Muscle layer of duodenum (tissue), 2 donors: ENCODE data around the gene BPNT1.
"Not testable (repeated sequence)": the region's sequence is repeated elsewhere in the genome, so short reads cannot be mapped to it uniquely, and the experiment has no call there.

ENCODE experiments used
- H3K27ac ChIP-seq: one replicate; pipeline ENCODE4 v1.7.0; 2013; ENCODE audit warnings: mild to moderate bottlenecking, low read length
- H3K27me3 ChIP-seq: one replicate; pipeline ENCODE4 v1.7.0; 2013; ENCODE audit warnings: low read depth, mild to moderate bottlenecking, control low read depth, low read length
- H3K36me3 ChIP-seq, 2 donors: one replicate each; pipeline ENCODE4 v1.7.0; 2013; ENCODE audit warnings: low read length in 2 of 2, control low read depth in 1 of 2, mild to moderate bottlenecking in 1 of 2; ENCODE audit not compliant: insufficient read depth in 2 of 2, control insufficient read depth in 1 of 2
- H3K4me1 ChIP-seq, 2 donors: one replicate each; pipeline ENCODE4 v1.7.0; 2013; ENCODE audit warnings: low read length in 2 of 2, mild to moderate bottlenecking in 2 of 2, control low read depth in 1 of 2, moderate library complexity in 1 of 2; ENCODE audit not compliant: insufficient read depth in 2 of 2, control insufficient read depth in 1 of 2
- H3K4me3 ChIP-seq, 2 donors: one replicate each; pipeline ENCODE4 v1.7.0; 2013; ENCODE audit warnings: low read length in 2 of 2, low read depth in 1 of 2, mild to moderate bottlenecking in 1 of 2
- H3K9me3 ChIP-seq, 2 donors: one replicate each; pipeline ENCODE4 v1.7.0; 2013; ENCODE audit warnings: low read length in 2 of 2, control low read depth in 1 of 2, mild to moderate bottlenecking in 1 of 2; ENCODE audit not compliant: control insufficient read depth in 1 of 2
- donor health status: healthy.

BPNT1 gene

GRCh38 chr1:220040028-220040596, 49.5 kb downstream of the BPNT1 start:
- Histone ChIP-seq H3K4me1 (peaks cover 0 to 6% of the 10 kb centered on the region in 2 donors), H3K27ac (no peak overlapping the region), H3K27me3 (no peaks in the 10 kb centered on the region), H3K36me3 (peaks cover 10 to 23% of the 10 kb centered on the region in 2 donors), H3K4me3 (no peak overlapping the region), H3K9me3 (no peaks in the 10 kb centered on the region)

DNA sequence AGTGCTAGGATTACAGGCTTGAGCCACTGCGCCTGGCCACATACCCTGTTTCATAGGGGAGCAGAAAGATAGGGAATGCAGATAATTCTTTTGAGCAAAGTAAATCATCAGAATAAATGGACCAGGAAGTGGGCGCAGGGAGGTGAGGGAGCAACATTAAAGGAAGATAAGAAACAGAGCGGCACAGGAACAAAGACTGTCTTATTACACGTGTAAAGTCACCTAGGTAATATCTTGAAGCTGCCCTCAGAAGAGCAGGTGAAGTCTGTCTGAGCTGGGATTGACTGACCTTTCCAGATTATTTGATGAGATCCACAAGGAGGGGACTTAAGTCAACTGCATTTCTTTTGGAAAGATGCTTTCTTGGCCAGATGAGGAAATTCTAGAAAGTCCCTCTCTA, 50.9 kb downstream of the BPNT1 start:
- Histone ChIP-seq H3K27ac (no peak overlapping the region), H3K4me3 (no peak overlapping the region), H3K27me3 (no peaks in the 10 kb centered on the region), H3K36me3 (peaks cover 18 to 30% of the 10 kb centered on the region in 2 donors), H3K9me3 (no peaks in the 10 kb centered on the region), H3K4me1 (no peaks in the 10 kb centered on the region)

DNA sequence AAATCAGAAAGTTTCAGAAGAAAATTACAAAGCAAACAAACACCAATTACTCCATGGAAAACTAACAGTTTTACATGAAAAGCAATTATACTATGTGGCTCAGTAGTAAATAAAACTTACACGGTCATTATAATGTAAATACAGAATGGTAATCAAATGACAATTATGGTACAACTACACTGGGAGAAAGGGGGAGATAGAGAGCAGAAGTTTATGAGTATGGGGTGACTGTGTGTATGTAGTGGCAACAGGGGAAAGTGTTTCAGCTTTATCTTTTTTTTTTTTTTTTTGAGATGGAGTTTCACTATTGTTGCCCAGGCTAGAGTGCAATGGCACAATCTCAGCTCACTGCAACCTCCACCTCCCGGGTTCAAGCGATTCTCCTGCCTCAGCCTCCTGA, 51.8 kb downstream of the BPNT1 start:
- not testable (repeated sequence) for H3K9me3 ChIP-seq, H3K27me3 ChIP-seq, H3K27ac ChIP-seq, H3K4me3 ChIP-seq, H3K4me1 ChIP-seq
- peaks cover 21 to 37% of the 10 kb centered on the region in 2 donors for H3K36me3 ChIP-seq

DNA sequence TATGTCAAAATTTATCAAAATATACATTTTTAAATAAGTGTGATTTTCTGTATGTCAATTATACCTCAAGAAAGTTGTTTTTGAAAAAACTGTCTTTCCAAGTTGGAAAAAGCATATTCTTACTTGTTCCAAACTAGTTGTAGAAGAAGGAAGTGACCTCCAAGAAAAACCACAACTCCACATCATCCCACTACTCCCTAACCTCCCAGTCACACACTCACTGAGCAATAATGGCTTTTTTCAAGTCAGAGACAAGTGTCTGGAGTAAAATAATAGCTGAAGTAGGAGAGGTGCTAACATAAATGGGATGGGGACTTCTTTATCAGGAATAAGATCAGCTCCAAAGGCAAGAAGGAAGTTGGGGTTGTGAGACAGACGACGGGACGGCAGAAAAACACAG, 56.7 kb downstream of the BPNT1 start:
- Histone ChIP-seq H3K9me3 (no peaks in the 10 kb centered on the region), H3K27ac (no peak overlapping the region), H3K36me3 (peaks cover 38 to 40% of the 10 kb centered on the region in 2 donors), H3K4me3 (no peak overlapping the region), H3K4me1 (no peaks in the 10 kb centered on the region), H3K27me3 (no peaks in the 10 kb centered on the region)

DNA sequence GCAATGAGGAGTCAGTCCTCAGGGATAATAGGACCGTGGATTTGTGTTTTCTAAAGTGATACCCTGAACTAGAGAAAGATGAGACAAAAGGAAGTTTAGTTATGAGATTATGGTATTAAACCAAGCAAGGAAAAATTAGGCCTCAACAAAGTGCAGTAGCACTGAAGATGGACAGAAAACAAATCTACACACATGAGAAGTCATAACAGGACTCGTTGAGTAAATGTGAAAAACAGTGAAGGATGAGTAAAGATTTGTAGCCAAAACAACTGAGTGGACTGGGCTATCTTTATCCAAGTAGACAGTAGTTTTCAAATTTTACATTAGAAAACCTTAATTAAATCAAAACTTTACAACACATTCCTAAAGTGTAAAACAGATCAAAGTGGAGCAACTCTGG, 58.3 kb downstream of the BPNT1 start:
- Histone ChIP-seq H3K36me3 (peaks cover 34 to 40% of the 10 kb centered on the region in 2 donors), H3K27me3 (no peaks in the 10 kb centered on the region), H3K9me3 (no peaks in the 10 kb centered on the region), H3K27ac (no peak overlapping the region), H3K4me1 (no peaks in the 10 kb centered on the region), H3K4me3 (no peak overlapping the region)

DNA sequence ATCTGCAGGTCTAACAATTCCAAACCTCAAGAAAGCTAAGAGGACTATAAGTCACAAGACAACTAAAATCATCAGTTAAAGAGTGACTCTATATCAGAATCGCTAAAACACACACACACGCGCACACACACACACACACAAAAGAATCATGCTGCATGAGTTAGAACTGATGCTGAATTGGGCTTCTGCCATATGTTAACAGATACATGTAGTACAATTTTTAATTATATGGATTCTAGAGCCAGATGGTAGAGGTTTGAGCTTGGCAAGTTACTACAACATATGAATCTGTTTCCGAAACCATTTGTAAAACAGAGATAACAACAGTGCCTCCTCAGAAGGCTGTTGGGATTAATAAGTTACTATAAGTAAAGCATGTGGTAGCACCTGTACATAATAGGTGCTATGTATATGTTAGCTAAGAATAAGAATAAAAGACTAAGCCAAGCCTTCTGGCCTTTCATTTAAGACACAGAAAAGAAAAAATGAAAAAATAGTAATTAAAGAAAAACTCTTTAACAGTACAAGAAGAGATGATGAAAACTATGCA, 61.2 kb downstream of the BPNT1 start:
- no peaks in the 10 kb centered on the region for H3K4me1 ChIP-seq
- H3K27me3 ChIP-seq = no peaks in the 10 kb centered on the region
- H3K36me3 ChIP-seq = peaks cover 33 to 48% of the 10 kb centered on the region in 2 donors
- H3K27ac ChIP-seq = no peak overlapping the region
- no peaks in the 10 kb centered on the region for H3K9me3 ChIP-seq
- no peak overlapping the region for H3K4me3 ChIP-seq

GRCh38 chr1:220019071-220019470, 70.5 kb downstream of the BPNT1 start:
- Histone ChIP-seq H3K27ac (no peak overlapping the region), H3K4me3 (no peak overlapping the region), H3K9me3 (no peaks in the 10 kb centered on the region), H3K27me3 (no peaks in the 10 kb centered on the region), H3K36me3 (peaks cover 49 to 51% of the 10 kb centered on the region in 2 donors), H3K4me1 (no peaks in the 10 kb centered on the region)

DNA sequence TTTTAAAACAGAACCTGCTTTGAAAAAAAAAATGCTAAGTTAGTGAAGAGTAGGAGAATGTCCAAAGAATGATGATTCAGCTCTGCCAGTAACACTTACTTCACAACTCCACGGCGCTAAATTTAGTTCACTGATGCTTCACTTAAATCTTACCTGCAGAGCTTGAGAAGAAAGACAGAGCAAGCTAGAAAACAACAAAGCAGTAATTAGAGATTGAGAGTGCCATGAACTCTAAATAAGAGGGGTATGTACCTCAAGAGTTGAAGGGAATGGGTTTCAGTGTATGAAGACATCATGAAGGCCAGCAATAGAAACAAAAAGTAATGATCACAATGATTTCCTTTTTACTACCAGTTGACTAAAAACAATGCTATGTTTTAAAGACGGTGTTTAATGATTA, 76.1 kb downstream of the BPNT1 start:
- Histone ChIP-seq H3K4me1 (peaks cover 3 to 5% of the 10 kb centered on the region in 2 donors), H3K4me3 (no peak overlapping the region), H3K9me3 (no peaks in the 10 kb centered on the region), H3K27ac (no peak overlapping the region), H3K27me3 (no peaks in the 10 kb centered on the region), H3K36me3 (peaks cover 29 to 39% of the 10 kb centered on the region in 2 donors)

GRCh38 chr1:220012259-220012658, 77.3 kb downstream of the BPNT1 start:
- Histone ChIP-seq H3K9me3 (no peaks in the 10 kb centered on the region), H3K4me3 (no peak overlapping the region), H3K4me1 (peaks cover 3 to 5% of the 10 kb centered on the region in 2 donors), H3K27ac (no peak overlapping the region), H3K36me3 (peaks cover 27 to 30% of the 10 kb centered on the region in 2 donors), H3K27me3 (no peaks in the 10 kb centered on the region)

DNA sequence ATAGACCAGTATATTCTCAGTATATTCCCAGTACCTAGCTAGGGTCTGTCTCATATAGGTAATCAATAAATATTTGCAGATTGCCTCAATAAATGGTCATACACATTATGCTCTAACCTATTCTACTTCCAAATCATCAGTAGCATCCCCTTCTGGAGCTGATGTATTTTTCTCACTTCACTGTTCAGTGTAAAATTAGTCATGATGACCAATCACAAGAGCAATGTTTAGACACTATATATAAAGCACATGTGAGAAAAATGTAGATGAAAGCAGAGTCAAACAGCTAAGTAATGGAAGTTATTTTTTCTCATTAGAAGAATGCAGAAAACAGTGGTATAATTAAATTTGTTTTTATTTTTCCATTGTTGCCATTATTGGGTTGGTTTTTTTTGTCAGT, 78.0 kb downstream of the BPNT1 start:
- no peaks in the 10 kb centered on the region for H3K27me3 ChIP-seq
- no peaks in the 10 kb centered on the region for H3K9me3 ChIP-seq
- peaks cover 30 to 32% of the 10 kb centered on the region in 2 donors for H3K36me3 ChIP-seq
- H3K4me3 ChIP-seq = no peak overlapping the region
- peaks cover 3 to 5% of the 10 kb centered on the region in 2 donors for H3K4me1 ChIP-seq
- H3K27ac ChIP-seq = no peak overlapping the region
